HCT116 (cell line): ENCODE data around the gene PANK3. TPM values are rescaled to one million over a fixed set of nuclear protein-coding genes. Genes with fewer than 3 reads are reported as not detected.

Experiments
- ATAC-seq: fragments of 200-7000 bp; cut with Tn5 transposase; 2 replicates; pipeline ENCODE4 v1.9.1; 2020; ENCODE audit warnings: mild to moderate bottlenecking, moderate library complexity
- BruUV-seq: library from RNA; stranded (reverse); fragments of 400-500 nt; replicated peaks from 2 replicates; lab custom pipeline; 2021; lab: Mats Ljungman, UMichigan
- CTCF ChIA-PET: fragments of 300-600 bp; sonication (Branson Sonifier 250); formaldehyde crosslinking; loops from one replicate; lab custom pipeline; 2021; ENCODE audit warnings: antibody characterized with exemption; lab: Charles Lee
- POLR2A ChIA-PET: fragments of 300-600, 350-600 bp; sonication (Branson Sonifier 250); formaldehyde crosslinking; loops from one replicate; lab custom pipeline; 2021; ENCODE audit warnings: antibody characterized with exemption; lab: Charles Lee
- RAD21 ChIA-PET, 2 experiments: fragments of 300-600 bp; sonication (Branson Sonifier 250); formaldehyde crosslinking; loops; one replicate each; lab custom pipeline; 2023; ENCODE audit warnings: low total read pairs in 2 of 2; ENCODE audit not compliant: uncharacterized antibody in 2 of 2, unreplicated experiment in 2 of 2, low non-redundant PET in 1 of 2; lab: Charles Lee
- DNase-seq: peaks from one replicate; pipeline ENCODE4 v3.0.0-alpha.2; 2010; ENCODE audit warnings: low read depth, low spot score
- H2AFZ ChIP-seq: fragments of 200-600 bp; shearing (Covaris generic), sonication (generic); 2 replicates; pipeline ENCODE4 v1.6.1; 2017; ENCODE audit warnings: low read depth, mixed run types, mixed read lengths, antibody characterized with exemption, low read length; ENCODE audit not compliant: poor library complexity, severe bottlenecking
- H3K27ac ChIP-seq: 2 replicates; pipeline ENCODE4 v1.5.1; 2012; ENCODE audit warnings: low read depth, low read length
- H3K27me3 ChIP-seq: fragments of 200-600 bp; sonication (generic); 2 replicates; pipeline ENCODE4 v1.6.1; 2016; ENCODE audit warnings: mixed run types, low read length, mixed read lengths; ENCODE audit not compliant: insufficient read depth
- H3K36me3 ChIP-seq, 2 experiments: fragments of 200-500 bp in 1 of 2; fragments of 200-600 bp in 1 of 2; sonication (Bioruptor generic) in 1 of 2; sonication (generic) in 1 of 2; 2 replicates each; pipeline versions ENCODE4 v1.5.1 to v1.6.1; 2014 to 2016; ENCODE audit warnings: low read length in 2 of 2, inconsistent platforms in 1 of 2, mixed read lengths in 1 of 2, mixed run types in 1 of 2; ENCODE audit not compliant: insufficient read depth in 2 of 2, control insufficient read depth in 1 of 2
- H3K4me1 ChIP-seq, 2 experiments: fragments of 200-600 bp in 1 of 2; sonication (generic) in 1 of 2; 2 replicates each; pipeline versions ENCODE4 v1.5.1 to v1.6.1; 2012 to 2017; ENCODE audit warnings: low read length in 2 of 2, inconsistent platforms in 1 of 2, mild to moderate bottlenecking in 1 of 2, mixed read lengths in 1 of 2, mixed run types in 1 of 2, moderate library complexity in 1 of 2; ENCODE audit not compliant: insufficient read depth in 2 of 2, control insufficient read depth in 1 of 2
- H3K4me2 ChIP-seq: fragments of 200-600 bp; sonication (generic); 2 replicates; pipeline ENCODE4 v1.6.1; 2017; ENCODE audit warnings: mixed run types, low read length, mixed read lengths
- H3K4me3 ChIP-seq, 2 experiments: fragments of 200-600 bp in 1 of 2; sonication (generic) in 1 of 2; replicated peaks in 1 of 2; 2 replicates each; pipeline ENCODE4 v1.5.1; 2011 to 2016; ENCODE audit warnings: low read length in 2 of 2, control low read depth in 1 of 2, low read depth in 1 of 2, mild to moderate bottlenecking in 1 of 2, mixed read lengths in 1 of 2, mixed run types in 1 of 2
- H3K79me2 ChIP-seq: fragments of 200-600 bp; sonication (generic); 2 replicates; pipeline ENCODE4 v1.6.1; 2017; ENCODE audit warnings: mild to moderate bottlenecking, mixed run types, low read length, moderate library complexity, mixed read lengths; ENCODE audit not compliant: insufficient read depth
- H3K9ac ChIP-seq: fragments of 200-600 bp; sonication (generic); 2 replicates; pipeline ENCODE4 v1.6.1; 2016; ENCODE audit warnings: low read length, mixed read lengths
- H3K9me2 ChIP-seq: fragments of 200-600 bp; sonication (generic), shearing (Covaris generic); 2 replicates; pipeline ENCODE4 v1.6.1; 2017; ENCODE audit warnings: mixed run types, mild to moderate bottlenecking, moderate library complexity; ENCODE audit not compliant: insufficient read depth
- H3K9me3 ChIP-seq, 2 experiments: fragments of 200-500 bp in 1 of 2; fragments of 200-600 bp in 1 of 2; sonication (Bioruptor generic) in 1 of 2; sonication (generic) in 1 of 2; 2 replicates each; pipeline ENCODE4 v1.6.1; 2014 to 2017; ENCODE audit warnings: low read length in 2 of 2, mixed read lengths in 2 of 2, inconsistent platforms in 1 of 2, low read depth in 1 of 2, mild to moderate bottlenecking in 1 of 2, mixed run types in 1 of 2, moderate library complexity in 1 of 2; ENCODE audit not compliant: control insufficient read depth in 1 of 2, insufficient read depth in 1 of 2
- H4K20me1 ChIP-seq: fragments of 200-600 bp; sonication (generic), shearing (Covaris generic); 2 replicates; pipeline ENCODE4 v1.6.1; 2017; ENCODE audit warnings: mixed run types, mild to moderate bottlenecking, moderate library complexity; ENCODE audit not compliant: insufficient read depth
- FOSL1 ChIP-seq: IDR thresholded peaks from 2 replicates; pipeline ENCODE4 v1.6.1; 2012; ENCODE audit warnings: low read depth
- SP1 ChIP-seq: IDR thresholded peaks from 2 replicates; pipeline ENCODE4 v1.6.1; 2012; ENCODE audit warnings: low read depth
- SRF ChIP-seq: IDR thresholded peaks from 2 replicates; pipeline ENCODE4 v1.6.1; 2012; ENCODE audit warnings: low read depth
- YY1 ChIP-seq: IDR thresholded peaks from 2 replicates; pipeline ENCODE4 v1.6.1; 2011; ENCODE audit warnings: low read length, low read depth, moderate library complexity, mild to moderate bottlenecking; ENCODE audit not compliant: insufficient replicate concordance; ENCODE audit errors: extremely low read depth
- intact Hi-C: fragments of 100-400 bp; cut with micrococcal nuclease; formaldehyde crosslinking; loops from 2 replicates; pipeline ENCODE4 v1.10.0; 2022
- total RNA-seq: library from RNA; stranded (reverse); gene quantifications from one replicate; pipeline ENCODE4 v1.2.1, GENCODE V29; 2021; ENCODE audit not compliant: unreplicated experiment
- TF ChIP-seq, protein P1 (sequence below): IDR thresholded peaks from 2 replicates; pipeline ENCODE4 v1.6.1; 2012
- TF ChIP-seq, protein P2 (sequence below): IDR thresholded peaks from 2 replicates; pipeline ENCODE4 v1.6.1; 2012; ENCODE audit warnings: low read depth
- TF ChIP-seq, protein P3 (sequence below): IDR thresholded peaks from 2 replicates; pipeline ENCODE4 v1.6.1; 2011; ENCODE audit warnings: mild to moderate bottlenecking, low read length, moderate library complexity; ENCODE audit not compliant: insufficient replicate concordance; ENCODE audit errors: extremely low read depth

PANK3 gene
- total RNA-seq, 1 experiment from 2014 or later = 56.5 TPM

DNA sequence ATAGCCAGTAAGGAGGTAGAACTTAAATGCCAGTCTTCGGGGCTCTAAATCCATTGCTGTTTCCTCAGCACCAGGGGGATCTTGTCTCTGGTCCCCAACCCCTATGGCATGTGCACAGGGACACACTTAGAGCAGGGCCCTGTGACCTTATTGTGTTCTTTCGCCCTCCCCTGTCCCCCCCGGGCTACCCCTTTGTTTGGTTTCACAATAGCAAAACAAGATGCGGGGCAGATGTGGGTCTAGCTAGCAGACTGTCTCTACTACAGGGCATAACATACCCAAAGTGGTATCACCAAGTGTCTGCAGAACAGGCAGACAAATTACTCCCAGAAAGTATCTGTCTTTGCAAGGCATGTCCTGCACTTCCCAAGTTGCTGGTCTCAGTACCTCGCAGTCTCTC is 48.0 kb downstream of the PANK3 start:
- H3K4me2 ChIP-seq = no peak overlapping the region
- no peaks in the 10 kb centered on the region for H3K36me3 ChIP-seq
- H3K27me3 ChIP-seq = no peaks in the 10 kb centered on the region
- no peaks in the 10 kb centered on the region for H3K4me1 ChIP-seq
- H3K4me3 ChIP-seq = no peak overlapping the region
- no peak for ATAC-seq
- H3K79me2 ChIP-seq = no peaks in the 10 kb centered on the region
- no peak for DNase-seq
- TF ChIP-seq, protein P1, sequence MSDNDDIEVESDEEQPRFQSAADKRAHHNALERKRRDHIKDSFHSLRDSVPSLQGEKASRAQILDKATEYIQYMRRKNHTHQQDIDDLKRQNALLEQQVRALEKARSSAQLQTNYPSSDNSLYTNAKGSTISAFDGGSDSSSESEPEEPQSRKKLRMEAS = no peak
- TF ChIP-seq, protein P2, sequence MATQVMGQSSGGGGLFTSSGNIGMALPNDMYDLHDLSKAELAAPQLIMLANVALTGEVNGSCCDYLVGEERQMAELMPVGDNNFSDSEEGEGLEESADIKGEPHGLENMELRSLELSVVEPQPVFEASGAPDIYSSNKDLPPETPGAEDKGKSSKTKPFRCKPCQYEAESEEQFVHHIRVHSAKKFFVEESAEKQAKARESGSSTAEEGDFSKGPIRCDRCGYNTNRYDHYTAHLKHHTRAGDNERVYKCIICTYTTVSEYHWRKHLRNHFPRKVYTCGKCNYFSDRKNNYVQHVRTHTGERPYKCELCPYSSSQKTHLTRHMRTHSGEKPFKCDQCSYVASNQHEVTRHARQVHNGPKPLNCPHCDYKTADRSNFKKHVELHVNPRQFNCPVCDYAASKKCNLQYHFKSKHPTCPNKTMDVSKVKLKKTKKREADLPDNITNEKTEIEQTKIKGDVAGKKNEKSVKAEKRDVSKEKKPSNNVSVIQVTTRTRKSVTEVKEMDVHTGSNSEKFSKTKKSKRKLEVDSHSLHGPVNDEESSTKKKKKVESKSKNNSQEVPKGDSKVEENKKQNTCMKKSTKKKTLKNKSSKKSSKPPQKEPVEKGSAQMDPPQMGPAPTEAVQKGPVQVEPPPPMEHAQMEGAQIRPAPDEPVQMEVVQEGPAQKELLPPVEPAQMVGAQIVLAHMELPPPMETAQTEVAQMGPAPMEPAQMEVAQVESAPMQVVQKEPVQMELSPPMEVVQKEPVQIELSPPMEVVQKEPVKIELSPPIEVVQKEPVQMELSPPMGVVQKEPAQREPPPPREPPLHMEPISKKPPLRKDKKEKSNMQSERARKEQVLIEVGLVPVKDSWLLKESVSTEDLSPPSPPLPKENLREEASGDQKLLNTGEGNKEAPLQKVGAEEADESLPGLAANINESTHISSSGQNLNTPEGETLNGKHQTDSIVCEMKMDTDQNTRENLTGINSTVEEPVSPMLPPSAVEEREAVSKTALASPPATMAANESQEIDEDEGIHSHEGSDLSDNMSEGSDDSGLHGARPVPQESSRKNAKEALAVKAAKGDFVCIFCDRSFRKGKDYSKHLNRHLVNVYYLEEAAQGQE = no peak
- TF ChIP-seq SRF (no peak), YY1 (no peak), SP1 (no peak), FOSL1 (no peak)
- TF ChIP-seq, protein P3, sequence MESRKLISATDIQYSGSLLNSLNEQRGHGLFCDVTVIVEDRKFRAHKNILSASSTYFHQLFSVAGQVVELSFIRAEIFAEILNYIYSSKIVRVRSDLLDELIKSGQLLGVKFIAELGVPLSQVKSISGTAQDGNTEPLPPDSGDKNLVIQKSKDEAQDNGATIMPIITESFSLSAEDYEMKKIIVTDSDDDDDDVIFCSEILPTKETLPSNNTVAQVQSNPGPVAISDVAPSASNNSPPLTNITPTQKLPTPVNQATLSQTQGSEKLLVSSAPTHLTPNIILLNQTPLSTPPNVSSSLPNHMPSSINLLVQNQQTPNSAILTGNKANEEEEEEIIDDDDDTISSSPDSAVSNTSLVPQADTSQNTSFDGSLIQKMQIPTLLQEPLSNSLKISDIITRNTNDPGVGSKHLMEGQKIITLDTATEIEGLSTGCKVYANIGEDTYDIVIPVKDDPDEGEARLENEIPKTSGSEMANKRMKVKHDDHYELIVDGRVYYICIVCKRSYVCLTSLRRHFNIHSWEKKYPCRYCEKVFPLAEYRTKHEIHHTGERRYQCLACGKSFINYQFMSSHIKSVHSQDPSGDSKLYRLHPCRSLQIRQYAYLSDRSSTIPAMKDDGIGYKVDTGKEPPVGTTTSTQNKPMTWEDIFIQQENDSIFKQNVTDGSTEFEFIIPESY = no peak
- H2AFZ ChIP-seq = no peak overlapping the region
- no TSS peak for BruUV-seq
- H3K9ac ChIP-seq = no peak overlapping the region
- intact Hi-C loops = no loop called here
- H4K20me1 ChIP-seq = no peaks in the 10 kb centered on the region
- H3K9me2 ChIP-seq = no peaks in the 10 kb centered on the region
- ChIA-PET RAD21 (no interaction called here), CTCF (no interaction called here), POLR2A (no interaction called here)
- H3K27ac ChIP-seq = no peak overlapping the region
- H3K9me3 ChIP-seq = no peaks in the 10 kb centered on the region
